Heart right ventricle (tissue), 16 donors: ENCODE measurements around the gene TBXT. TPM values are rescaled to one million over a fixed set of nuclear protein-coding genes. Genes with fewer than 3 reads are reported as not detected.

Experiments used
- ATAC-seq, 8 donors: fragments of 200-7000 bp; cut with Tn5 transposase; one replicate each; pipeline ENCODE4 v1.9.1; 2020; ENCODE audit warnings: mild to moderate bottlenecking in 8 of 8, moderate library complexity in 8 of 8, moderate number of reproducible peaks in 1 of 8
- DNase-seq, 2 donors: peaks; one replicate each; pipeline ENCODE4 v3.0.0-alpha.2; 2020
- H3K27ac ChIP-seq, 10 donors: fragments of 200-600 bp; sonication (generic) in 2 of 10; one replicate each; pipeline versions ENCODE4 v1.5.0 to v1.8.0; 2020 to 2022; ENCODE audit warnings: mild to moderate bottlenecking in 3 of 10
- H3K27me3 ChIP-seq, 7 donors: fragments of 200-600 bp; one replicate each; pipeline ENCODE4 v1.8.0; 2021 to 2022; ENCODE audit warnings: mild to moderate bottlenecking in 2 of 7
- H3K36me3 ChIP-seq, 9 donors: fragments of 200-600 bp; sonication (generic) in 1 of 9; one replicate each; pipeline versions ENCODE4 v1.5.0 to v1.8.0; 2020 to 2022; ENCODE audit warnings: mild to moderate bottlenecking in 2 of 9
- H3K4me1 ChIP-seq, 9 donors: fragments of 200-600 bp; sonication (generic) in 1 of 9; one replicate each; pipeline versions ENCODE4 v1.5.0 to v1.8.0; 2020 to 2022; ENCODE audit warnings: mild to moderate bottlenecking in 4 of 9
- H3K4me3 ChIP-seq, 10 donors: fragments of 200-600 bp; sonication (generic) in 2 of 10; one replicate each; pipeline versions ENCODE4 v1.5.0 to v1.8.0; 2020 to 2022; ENCODE audit warnings: mild to moderate bottlenecking in 7 of 10, moderate library complexity in 2 of 10
- H3K9me3 ChIP-seq, 11 donors: fragments of 200-600 bp in 10 of 11; sonication (generic) in 2 of 11; one replicate each; pipeline versions ENCODE4 v1.5.0 to v1.8.0; 2013 to 2022; ENCODE audit warnings: mild to moderate bottlenecking in 2 of 11, control low read depth in 1 of 11, moderate library complexity in 1 of 11
- WGBS, 2 donors: extraction: QIAGEN DNeasy Blood & Tissue Kit; methylation state at CpG; one replicate each; pipeline ENCODE4 v1.1.7; 2013; ENCODE audit warnings: inconsistent platforms in 1 of 2; 5-methylcytosine and 5-hydroxymethylcytosine counted together
- intact Hi-C, 10 donors: fragments of 100-400 bp; cut with DNase I; formaldehyde crosslinking; loops; one replicate each; pipeline versions ENCODE4 v1.11.1 to v1.14.2; 2022
- polyA plus RNA-seq, 2 donors: library from polyadenylated mRNA; stranded (reverse); fragments of 200-250 nt; gene quantifications; one replicate each; pipeline ENCODE4 v1.2.3, GENCODE V29; 2013
- total RNA-seq, 10 donors: library from RNA; stranded (reverse); fragmentation: NEBNext Ultra II Directional in 3 of 10; extraction: Animal tissue kit (Norgen Biotek cat#: 25700) in 3 of 10; gene quantifications; one replicate each; pipeline versions ENCODE4 v1.2.1 to v1.2.4, GENCODE V29; 2021 to 2023
- TF ChIP-seq, protein P1 (sequence below), 9 donors: fragments of 200-600 bp; sonication (generic) in 2 of 9; IDR thresholded peaks; one replicate each; pipeline versions ENCODE4 v1.5.0 to v1.8.0; 2021 to 2022; ENCODE audit warnings: antibody characterized with exemption in 9 of 9, mild to moderate bottlenecking in 5 of 9, moderate library complexity in 1 of 9
- donor health status: Arrhythmogenic right ventricular cardiomyopathy.
- donor health status: ischemic (EF 13 %, LVEDD 7.1; RV severe dilation, severe dysfunction).
- donor health status: healthy with polysubstance abuse.
- donor health status: DM: no; HTN: yes; CAD: no.
- donor health status: DM: no; HTN: no; CAD: no.
- donor health status: ischemic (EF 25% LVEDD 6.9; RV normal size, moderate dysfunction).
- donor health status: ischemic (EF 25% LVEDD 5.7; RV mildly dilated, moderate dysfunction).
- donor health status: healthy.
- donor health status: DM: yes; HTN: yes; CAD: no.
- donor health status: Ischemic cardiomyopathy.
- donor health status: ischemic (EF 35%, LVEDD 5.7; RV mildly dilated, moderate dysfunction).
- donor health status: nonischemic (EF 11% LVEDD 7.7; RV severe dilation, severe dysfunction).
- donor health status: DM: yes; HTN: yes; CAD: no.
- donor health status: PGD.
- donor health status: ischemic (EF 29% LVEDD 5.4; RV normal size, mild dysfunction).
- donor health status: nonischemic (EF 23%, LVEDD 6.1; RV moderate dilation, normal function).

Gene TBXT
- total and polyA plus RNA-seq, 12 donors: not detected

DNA sequence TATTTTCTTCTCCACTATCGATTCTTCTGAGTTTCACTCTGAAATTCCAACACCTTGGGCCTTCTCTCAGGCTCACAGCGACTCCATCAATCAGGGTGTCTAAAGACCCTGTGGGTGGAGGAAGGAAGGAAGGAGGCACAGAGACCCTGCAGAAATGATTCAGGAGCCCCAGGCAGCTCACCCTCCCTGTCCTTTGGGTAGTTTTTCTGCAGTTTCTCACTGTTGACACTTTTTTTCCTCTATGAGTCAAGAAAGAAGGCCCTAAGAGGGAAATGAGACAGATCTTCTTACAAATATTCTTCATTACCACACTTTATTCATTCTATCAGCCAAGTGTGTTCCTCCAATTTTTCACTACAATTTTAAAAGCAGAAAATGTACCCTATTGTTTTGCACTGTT lies 34.2 kb upstream of the TBXT start:
- Histone ChIP-seq H3K27me3 (peaks cover 0 to 20% (median 9%) of the 10 kb centered on the region in 7 donors), H3K27ac (no peak overlapping the region), H3K4me1 (no peaks in the 10 kb centered on the region), H3K36me3 (no peaks in the 10 kb centered on the region), H3K4me3 (no peak overlapping the region), H3K9me3 (no peaks in the 10 kb centered on the region)
- DNase-seq (no peak), ATAC-seq (no peak)
- WGBS, 2 donors: 57 to 83% methylated on average over 2 of the region's 2 CpGs
- TF ChIP-seq, protein P1, sequence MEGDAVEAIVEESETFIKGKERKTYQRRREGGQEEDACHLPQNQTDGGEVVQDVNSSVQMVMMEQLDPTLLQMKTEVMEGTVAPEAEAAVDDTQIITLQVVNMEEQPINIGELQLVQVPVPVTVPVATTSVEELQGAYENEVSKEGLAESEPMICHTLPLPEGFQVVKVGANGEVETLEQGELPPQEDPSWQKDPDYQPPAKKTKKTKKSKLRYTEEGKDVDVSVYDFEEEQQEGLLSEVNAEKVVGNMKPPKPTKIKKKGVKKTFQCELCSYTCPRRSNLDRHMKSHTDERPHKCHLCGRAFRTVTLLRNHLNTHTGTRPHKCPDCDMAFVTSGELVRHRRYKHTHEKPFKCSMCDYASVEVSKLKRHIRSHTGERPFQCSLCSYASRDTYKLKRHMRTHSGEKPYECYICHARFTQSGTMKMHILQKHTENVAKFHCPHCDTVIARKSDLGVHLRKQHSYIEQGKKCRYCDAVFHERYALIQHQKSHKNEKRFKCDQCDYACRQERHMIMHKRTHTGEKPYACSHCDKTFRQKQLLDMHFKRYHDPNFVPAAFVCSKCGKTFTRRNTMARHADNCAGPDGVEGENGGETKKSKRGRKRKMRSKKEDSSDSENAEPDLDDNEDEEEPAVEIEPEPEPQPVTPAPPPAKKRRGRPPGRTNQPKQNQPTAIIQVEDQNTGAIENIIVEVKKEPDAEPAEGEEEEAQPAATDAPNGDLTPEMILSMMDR (IDR thresholded peaks at IDR 0.05): no peak
- intact Hi-C loops: no loop called here

DNA sequence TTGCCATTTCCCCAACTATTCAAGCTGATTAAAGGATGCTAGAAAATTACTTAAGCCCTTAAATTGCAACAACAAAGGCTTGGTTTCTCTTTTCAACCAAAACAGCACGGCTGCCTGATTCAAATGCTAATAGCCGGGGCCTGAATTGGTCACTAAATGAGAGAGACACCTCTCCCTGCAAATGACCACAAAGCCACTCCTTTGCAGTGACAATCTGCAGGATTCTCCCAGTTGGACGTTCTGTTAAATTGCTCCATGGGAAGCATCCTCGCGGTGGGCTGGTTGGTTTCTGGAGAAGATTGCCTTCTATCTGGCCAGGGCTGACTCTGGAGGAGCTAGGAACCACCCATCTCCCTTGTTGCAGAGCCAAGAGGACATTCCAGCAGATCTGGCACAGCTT lies 29.7 kb upstream of the TBXT start:
- TF ChIP-seq, protein P1 (IDR thresholded peaks at IDR 0.05): no peak
- Histone ChIP-seq H3K4me3 (no peak overlapping the region), H3K4me1 (peaks cover 0 to 8% (median 0%) of the 10 kb centered on the region in 9 donors), H3K36me3 (no peaks in the 10 kb centered on the region), H3K9me3 (no peaks in the 10 kb centered on the region), H3K27ac (no peak overlapping the region), H3K27me3 (peaks cover 0 to 28% (median 0%) of the 10 kb centered on the region in 7 donors)
- ATAC-seq (no peak), DNase-seq (no peak)
- intact Hi-C loops: no loop called here
- WGBS, 2 donors: 27 to 34% methylated on average over 5 of the region's 5 CpGs

DNA sequence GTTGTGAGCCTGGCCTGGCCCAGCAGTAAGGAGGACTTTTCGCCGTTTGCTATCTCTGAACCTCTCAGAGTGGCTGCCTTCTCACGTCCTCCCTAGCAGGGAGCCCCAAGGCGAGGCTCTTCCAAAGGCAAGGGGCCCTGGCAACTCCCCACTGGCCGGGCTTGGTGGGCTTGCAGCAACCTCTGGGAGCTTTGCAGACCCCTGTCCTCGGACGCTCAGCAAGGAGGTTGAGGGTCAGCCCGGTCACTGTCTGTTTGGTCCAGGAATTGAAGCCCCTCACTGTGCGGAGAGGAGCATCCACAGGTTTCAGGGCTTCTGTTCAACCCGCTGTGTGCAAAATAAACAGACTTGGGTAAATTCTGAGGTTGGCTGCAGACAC lies 28.2 kb upstream of the TBXT start:
- Histone ChIP-seq H3K9me3 (no peaks in the 10 kb centered on the region), H3K27me3 (peaks cover 0 to 27% (median 0%) of the 10 kb centered on the region in 7 donors), H3K36me3 (no peaks in the 10 kb centered on the region), H3K4me3 (no peak overlapping the region), H3K4me1 (peaks cover 0 to 8% (median 0%) of the 10 kb centered on the region in 9 donors), H3K27ac (no peak overlapping the region)
- ATAC-seq: peak in 1 of 8 donors; percentile 15
- 62 to 64% methylated on average over 10 of the region's 10 CpGs for WGBS, 2 donors
- no peak for DNase-seq
- TF ChIP-seq, protein P1 (IDR thresholded peaks at IDR 0.05): no peak
- intact Hi-C loops: no loop called here

DNA sequence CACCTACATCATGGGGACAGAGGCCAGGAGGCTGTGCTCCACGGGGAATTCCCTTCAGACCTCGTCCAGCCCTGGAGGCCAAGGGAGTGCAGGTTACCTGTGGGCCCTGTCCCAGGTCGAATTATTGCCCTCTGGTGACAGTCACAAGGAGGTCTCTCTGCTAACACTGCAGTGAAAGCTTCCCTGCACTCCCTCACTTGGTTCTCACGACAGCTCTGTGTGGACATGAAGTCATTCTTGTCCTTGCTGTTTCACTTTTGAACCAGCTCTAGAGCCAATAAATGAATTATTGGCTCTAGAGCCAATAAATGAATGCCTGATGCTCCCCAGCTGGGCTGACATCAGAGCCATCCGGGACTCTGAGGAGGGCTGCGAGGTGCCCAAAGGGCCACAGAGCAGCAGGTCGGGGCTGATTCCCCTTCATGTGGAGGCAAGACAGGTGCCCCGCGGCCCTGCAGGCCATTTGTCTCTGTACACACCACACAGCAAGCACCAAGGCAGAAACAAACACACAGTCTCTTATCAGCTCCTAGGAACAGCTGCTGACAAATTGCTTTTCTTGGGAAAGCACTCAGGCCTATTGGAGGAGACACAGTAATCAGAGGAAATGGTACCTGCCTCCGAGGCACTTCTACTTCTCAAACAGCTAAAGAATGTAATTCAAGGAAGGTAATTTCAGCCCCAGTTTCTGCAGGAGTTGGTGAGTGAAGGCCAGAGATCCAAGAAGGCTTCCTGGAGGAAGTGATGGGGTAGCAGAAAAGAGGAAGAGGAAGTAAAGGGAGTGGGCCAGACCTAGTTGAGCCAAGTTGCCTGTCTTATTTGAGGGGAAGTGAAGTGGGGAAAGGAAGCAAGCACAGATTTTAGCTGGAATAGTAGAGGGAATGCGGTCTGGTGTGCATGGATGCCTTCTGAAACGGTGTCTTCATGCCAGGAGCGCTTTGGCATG lies 27.5 kb upstream of the TBXT start:
- peak overlapping the region in 2 of 10 donors; percentile 18 to 28 for H3K27ac ChIP-seq
- DNase-seq (no peak), ATAC-seq (peak in 7 of 8 donors; percentile 37 to 66 (median 47))
- H3K4me1 ChIP-seq: peaks cover 0 to 8% (median 0%) of the 10 kb centered on the region in 9 donors
- H3K27me3 ChIP-seq: peaks cover 0 to 31% (median 0%) of the 10 kb centered on the region in 7 donors
- 36 to 37% methylated on average over 13 of the region's 13 CpGs for WGBS, 2 donors
- intact Hi-C loops: no loop called here
- no peaks in the 10 kb centered on the region for H3K36me3 ChIP-seq
- no peaks in the 10 kb centered on the region for H3K9me3 ChIP-seq
- TF ChIP-seq, protein P1 (IDR thresholded peaks at IDR 0.05): no peak
- peak overlapping the region in 2 of 10 donors; percentile 2 to 20 for H3K4me3 ChIP-seq
